Central memory CD8-positive, alpha-beta T cell (primary cell): ENCODE data around the gene NSUN5.
A peak's percentile ranks its signal among the peaks of the same experiment; 100 is the strongest.

Experiments
- ATAC-seq: fragments of 150-1000 bp; cut with Tn5 transposase; replicated peaks from 2 replicates; pipeline ENCODE4 v1.10.0; 2022; ENCODE audit warnings: mild to moderate bottlenecking, moderate FRiP score, moderate number of reproducible peaks; ENCODE audit not compliant: poor library complexity, severe bottlenecking; ENCODE audit errors: extremely low read depth
- DNase-seq, 2 donors: peaks; one replicate each; pipeline ENCODE4 v3.0.0; 2021; ENCODE audit warnings: low spot score in 2 of 2
- H3K27ac Mint-ChIP-seq: one replicate; pipeline ENCODE4 v1.8.0; 2022; ENCODE audit warnings: low read depth, mild to moderate bottlenecking, moderate library complexity, mixed read lengths
- H3K27me3 Mint-ChIP-seq: one replicate; pipeline ENCODE4 v1.8.0; 2022; ENCODE audit warnings: mixed read lengths
- H3K36me3 Mint-ChIP-seq: one replicate; pipeline ENCODE4 v1.8.0; 2022; ENCODE audit warnings: mild to moderate bottlenecking, moderate library complexity, mixed read lengths; ENCODE audit not compliant: insufficient read depth
- H3K4me1 Mint-ChIP-seq: one replicate; pipeline ENCODE4 v1.8.0; 2022; ENCODE audit warnings: mixed read lengths
- H3K4me3 Mint-ChIP-seq: one replicate; pipeline ENCODE4 v1.8.0; 2022; ENCODE audit warnings: mild to moderate bottlenecking, moderate library complexity, mixed read lengths
- H3K9me3 Mint-ChIP-seq: one replicate; pipeline ENCODE4 v1.8.0; 2022; ENCODE audit warnings: mixed read lengths

NSUN5 gene

DNA sequence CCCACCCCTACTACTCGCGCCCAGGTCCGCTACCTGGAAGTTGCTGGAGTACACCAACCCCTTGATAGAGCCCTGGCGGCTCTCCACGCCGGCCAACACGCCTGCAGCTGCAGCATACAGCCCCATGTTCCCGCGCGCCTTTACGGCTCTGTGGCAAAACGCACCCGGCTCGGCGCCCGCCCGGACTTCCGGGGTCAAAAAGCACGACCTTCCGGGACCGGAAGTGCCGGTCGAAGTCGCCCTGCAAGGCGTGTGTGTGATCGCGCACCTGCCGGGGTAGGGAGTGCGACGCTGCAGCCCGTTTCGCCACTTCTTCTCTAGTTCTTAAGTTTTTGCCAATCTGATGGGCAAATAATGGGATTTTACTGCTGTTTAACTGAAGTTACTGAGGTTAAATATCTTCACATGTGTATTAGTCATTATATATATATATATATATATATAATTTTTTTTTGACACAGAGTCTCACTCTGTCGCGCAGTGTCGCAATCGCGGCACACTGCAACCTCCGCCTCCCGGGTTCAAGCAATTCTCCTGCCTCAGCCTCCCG, at the start of gene NSUN5:
Gene NSUN5 (minus strand): TSS at position 162 of the 550 bp plus-strand sequence. CDS start 36 bp downstream, at position 126.
- peak within 1 kb of the TSS; percentile 97 for H3K27ac Mint-ChIP-seq
- peak; percentile 97 for ATAC-seq
- H3K9me3 Mint-ChIP-seq: no peaks in the 10 kb centered on the region
- no peaks in the 10 kb centered on the region for H3K27me3 Mint-ChIP-seq
- peaks cover 37% of the 10 kb centered on the region for H3K4me1 Mint-ChIP-seq
- DNase-seq: peak; percentile 78 to 82
- peaks cover 24% of the 10 kb centered on the region for H3K36me3 Mint-ChIP-seq
- H3K4me3 Mint-ChIP-seq: peak within 1 kb of the TSS; percentile 99

DNA sequence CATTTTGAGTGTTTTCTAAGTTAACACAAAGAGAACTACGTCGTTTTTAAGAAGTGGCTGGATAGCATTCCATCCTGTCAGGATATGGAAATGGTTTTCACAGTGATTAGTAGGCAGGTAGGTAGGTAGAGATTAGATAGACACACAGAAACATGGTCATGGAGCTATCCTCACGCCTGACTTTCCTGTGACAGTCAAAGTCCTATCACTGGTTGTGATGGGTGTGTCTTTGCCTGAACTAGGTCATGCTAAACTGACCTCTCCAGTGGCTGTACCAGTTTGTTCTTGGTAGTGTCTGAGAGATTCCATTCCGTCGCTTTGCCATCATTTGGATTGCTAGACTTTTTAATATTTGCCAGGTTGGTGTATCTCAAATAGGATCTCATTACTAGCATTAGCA, 47.5 kb upstream of the NSUN5 start:
- Mint-ChIP-seq H3K4me3 (no peak overlapping the region), H3K27me3 (peaks cover 19% of the 10 kb centered on the region), H3K27ac (no peak overlapping the region), H3K36me3 (peaks cover 1% of the 10 kb centered on the region), H3K4me1 (peaks cover 5% of the 10 kb centered on the region), H3K9me3 (peaks cover 6% of the 10 kb centered on the region)
- DNase-seq (no peak), ATAC-seq (no peak)

DNA sequence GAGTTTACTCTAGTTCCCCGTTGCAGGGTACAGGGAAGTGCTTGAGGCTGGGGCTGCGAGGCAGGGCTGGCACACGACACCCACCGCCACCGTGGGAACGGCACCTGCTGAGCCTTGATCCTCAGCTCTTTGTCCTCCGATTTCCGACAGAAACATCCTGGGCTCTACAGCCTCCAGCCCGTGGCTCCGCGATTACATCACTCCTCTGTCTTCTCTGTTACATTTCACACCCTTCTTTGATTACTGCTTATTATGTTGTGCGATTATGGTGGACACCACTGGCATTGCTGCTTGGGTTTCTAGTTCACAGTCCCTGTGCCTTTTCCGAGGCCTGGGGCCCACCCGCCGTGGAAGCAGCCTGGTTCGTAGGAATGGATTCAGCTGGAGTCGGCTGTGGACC, 46.2 kb upstream of the NSUN5 start:
- no peak for ATAC-seq
- Mint-ChIP-seq H3K27me3 (peaks cover 10% of the 10 kb centered on the region), H3K4me1 (peaks cover 5% of the 10 kb centered on the region)

DNA sequence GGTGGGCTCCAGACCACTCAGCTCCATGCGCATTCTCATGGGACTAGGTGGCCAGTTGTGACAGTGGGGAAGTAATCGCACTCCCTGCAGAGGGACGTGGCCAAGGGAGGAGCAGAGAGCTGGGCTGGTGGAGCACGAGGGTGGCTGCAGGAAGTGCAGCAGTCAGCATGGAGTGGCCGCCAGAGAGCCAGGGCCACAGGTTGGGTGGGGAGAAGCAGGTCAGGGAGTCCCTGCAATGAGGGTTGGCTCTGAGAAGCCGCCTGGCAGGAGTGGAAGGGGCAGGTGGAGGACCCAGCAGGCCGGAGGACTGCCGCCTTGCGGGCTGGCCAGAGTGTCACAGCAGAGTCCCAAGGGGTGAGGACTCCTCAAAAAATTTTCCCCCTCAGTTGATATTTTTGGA, 45.6 kb upstream of the NSUN5 start:
- ATAC-seq (no peak), DNase-seq (no peak)
- Mint-ChIP-seq H3K4me1 (peaks cover under 1% of the 10 kb centered on the region), H3K27me3 (peaks cover 4% of the 10 kb centered on the region), H3K27ac (no peak overlapping the region), H3K9me3 (peaks cover 6% of the 10 kb centered on the region), H3K4me3 (no peak overlapping the region), H3K36me3 (peaks cover 1% of the 10 kb centered on the region)

More for the DNA sequence above, 46.2 kb upstream of the NSUN5 start:
- no peak overlapping the region for H3K4me3 Mint-ChIP-seq
- DNase-seq: no peak
- H3K9me3 Mint-ChIP-seq: peaks cover 6% of the 10 kb centered on the region
- peaks cover 1% of the 10 kb centered on the region for H3K36me3 Mint-ChIP-seq
- no peak overlapping the region for H3K27ac Mint-ChIP-seq

DNA sequence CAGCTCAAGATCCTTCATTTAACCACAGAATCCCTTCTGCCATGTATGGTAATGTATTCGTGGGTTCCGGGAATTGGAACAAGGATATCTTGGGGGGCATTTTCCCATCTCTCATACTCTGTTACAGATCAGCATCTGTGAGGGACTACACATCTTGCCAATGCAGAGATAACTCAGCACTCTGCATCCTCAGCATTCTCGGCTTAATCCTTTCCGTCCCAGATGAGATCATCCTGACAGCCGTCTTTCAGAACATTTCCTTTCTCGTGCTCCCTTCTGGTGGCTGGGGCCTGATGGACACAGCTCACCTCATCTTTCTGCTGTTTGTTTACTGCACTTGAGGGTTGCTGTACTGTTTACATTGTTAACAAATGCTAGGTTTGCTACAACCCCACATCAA, 44.6 kb upstream of the NSUN5 start:
- Mint-ChIP-seq H3K36me3 (peaks cover 1% of the 10 kb centered on the region), H3K27me3 (peaks cover 4% of the 10 kb centered on the region), H3K4me3 (no peak overlapping the region), H3K9me3 (peaks cover 6% of the 10 kb centered on the region), H3K4me1 (no peaks in the 10 kb centered on the region), H3K27ac (no peak overlapping the region)
- DNase-seq (no peak), ATAC-seq (no peak)

DNA sequence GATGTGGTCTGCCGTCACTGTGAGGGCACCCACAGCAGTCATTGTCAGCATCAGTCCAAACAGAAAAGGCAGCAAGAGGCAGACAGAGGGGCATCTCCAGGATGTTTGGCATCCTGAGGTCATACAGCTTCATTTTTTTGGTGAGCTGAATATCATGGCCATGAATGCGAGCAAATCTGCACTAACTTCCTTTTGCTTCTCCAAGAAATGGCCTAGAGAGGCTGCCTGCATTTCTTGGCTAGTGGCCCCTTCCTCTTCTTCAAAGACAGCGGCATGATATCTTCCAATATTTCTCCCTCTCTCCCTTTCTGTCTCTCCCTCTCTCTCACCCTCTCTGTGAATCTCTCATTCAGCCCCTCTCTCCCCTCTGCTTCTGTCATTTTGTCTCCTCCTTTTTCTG, 44.2 kb upstream of the NSUN5 start:
- Mint-ChIP-seq H3K27me3 (peaks cover 9% of the 10 kb centered on the region), H3K27ac (no peak overlapping the region), H3K4me3 (no peak overlapping the region), H3K36me3 (peaks cover 1% of the 10 kb centered on the region), H3K9me3 (peaks cover 6% of the 10 kb centered on the region), H3K4me1 (no peaks in the 10 kb centered on the region)
- DNase-seq (no peak), ATAC-seq (no peak)

DNA sequence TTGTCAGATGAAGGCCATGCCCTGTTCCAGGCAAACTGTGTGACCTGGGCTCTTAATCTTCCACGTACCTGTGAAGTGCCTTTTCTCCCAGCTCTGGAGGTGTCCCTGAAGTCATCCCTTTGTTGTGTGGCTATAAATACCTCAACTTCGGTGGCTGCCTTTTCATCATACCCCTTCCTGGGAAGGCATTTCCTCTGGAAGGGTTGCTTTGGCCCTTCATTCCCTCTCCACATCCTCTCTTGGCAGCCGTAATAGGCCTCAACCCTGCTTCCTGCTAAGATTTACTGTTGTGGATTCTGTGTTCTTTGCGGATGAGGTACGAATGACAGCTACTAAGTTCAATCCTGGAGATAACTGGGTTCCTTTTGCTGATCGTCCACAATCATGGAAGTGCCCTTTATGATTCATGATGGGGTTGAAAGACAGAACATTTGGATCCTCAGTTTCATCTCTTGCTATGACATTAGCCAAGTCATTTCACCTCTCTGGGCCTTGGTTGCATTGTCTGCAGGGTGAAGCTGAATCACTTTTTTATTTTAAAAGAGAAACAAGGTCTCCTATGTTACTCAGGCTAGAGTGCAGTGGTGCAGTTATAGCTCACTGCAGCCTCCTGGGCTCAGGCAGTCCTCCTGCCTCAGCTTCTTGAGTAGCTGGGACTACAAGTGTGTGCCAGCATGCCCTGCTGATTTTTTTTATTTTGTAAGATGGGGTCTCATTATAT, 43.0 kb upstream of the NSUN5 start:
- H3K4me3 Mint-ChIP-seq: no peak overlapping the region
- H3K27me3 Mint-ChIP-seq: peaks cover 16% of the 10 kb centered on the region
- no peak overlapping the region for H3K27ac Mint-ChIP-seq
- H3K9me3 Mint-ChIP-seq: peaks cover 6% of the 10 kb centered on the region
- DNase-seq (no peak), ATAC-seq (no peak)
- peaks cover 1% of the 10 kb centered on the region for H3K36me3 Mint-ChIP-seq
- H3K4me1 Mint-ChIP-seq: no peaks in the 10 kb centered on the region

DNA sequence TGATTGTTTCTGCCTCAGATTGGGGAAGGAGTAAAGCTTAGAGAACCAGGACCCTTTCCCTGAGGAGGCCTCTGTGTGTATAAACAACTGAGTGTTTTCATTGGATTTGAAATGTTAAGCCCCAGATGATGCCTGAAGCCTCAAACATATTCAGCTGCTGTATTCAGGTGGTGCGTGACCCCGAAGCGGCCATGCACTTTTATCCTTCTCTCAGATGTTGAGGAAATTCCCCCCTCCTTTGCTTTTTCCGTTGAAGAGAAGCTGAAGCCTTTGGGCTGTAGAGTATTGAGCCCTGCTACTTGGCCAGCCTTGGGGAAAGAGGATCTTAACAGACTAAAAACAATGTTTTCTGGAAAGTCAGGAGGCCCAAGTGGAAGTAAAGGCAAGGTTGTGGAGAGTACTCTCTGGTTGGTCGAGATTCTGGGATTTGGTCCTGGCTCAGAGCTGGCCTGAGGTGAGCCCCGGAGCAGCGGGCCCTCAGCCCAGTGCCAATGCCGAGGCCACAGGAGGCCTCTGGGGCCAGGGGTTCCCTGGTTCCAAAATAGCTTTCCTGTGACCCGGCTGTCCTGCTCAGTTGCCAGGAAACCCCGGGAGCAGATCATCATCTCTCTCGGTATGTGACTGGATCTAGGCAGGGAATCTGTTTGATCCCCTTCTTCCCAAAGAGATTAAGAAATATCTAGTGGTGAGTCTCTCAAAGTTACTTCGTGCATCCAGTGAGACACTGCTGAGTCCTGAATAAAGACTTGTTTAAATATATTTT, 41.9 kb upstream of the NSUN5 start:
- ATAC-seq (no peak), DNase-seq (no peak)
- Mint-ChIP-seq H3K27ac (no peak overlapping the region), H3K36me3 (peaks cover 1% of the 10 kb centered on the region), H3K4me1 (no peaks in the 10 kb centered on the region), H3K27me3 (peaks cover 27% of the 10 kb centered on the region), H3K9me3 (peaks cover 6% of the 10 kb centered on the region), H3K4me3 (no peak overlapping the region)

DNA sequence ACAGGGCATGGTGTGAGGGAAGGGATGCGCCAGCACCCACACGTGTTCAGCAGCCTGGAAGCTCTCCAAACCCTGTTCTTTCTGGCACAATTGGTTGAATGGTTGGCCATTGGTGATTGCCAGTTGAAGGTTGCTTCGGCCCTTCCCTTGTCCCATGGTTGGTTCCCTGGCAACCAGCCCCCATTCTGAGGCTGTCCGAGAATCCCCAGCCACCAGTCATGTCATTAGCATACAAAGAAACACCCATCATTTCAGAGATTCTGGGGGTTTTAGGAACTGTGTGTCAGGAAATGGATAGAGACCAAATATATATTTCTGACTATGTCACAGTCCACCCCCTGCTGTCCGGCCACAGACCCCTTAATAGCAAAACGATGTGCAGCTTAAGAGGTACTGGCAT, 41.1 kb upstream of the NSUN5 start:
- peaks cover 29% of the 10 kb centered on the region for H3K27me3 Mint-ChIP-seq
- H3K9me3 Mint-ChIP-seq: peaks cover 6% of the 10 kb centered on the region
- no peak overlapping the region for H3K27ac Mint-ChIP-seq
- ATAC-seq: no peak
- no peak overlapping the region for H3K4me3 Mint-ChIP-seq
- H3K4me1 Mint-ChIP-seq: no peaks in the 10 kb centered on the region
- no peak for DNase-seq
- H3K36me3 Mint-ChIP-seq: peaks cover 1% of the 10 kb centered on the region

DNA sequence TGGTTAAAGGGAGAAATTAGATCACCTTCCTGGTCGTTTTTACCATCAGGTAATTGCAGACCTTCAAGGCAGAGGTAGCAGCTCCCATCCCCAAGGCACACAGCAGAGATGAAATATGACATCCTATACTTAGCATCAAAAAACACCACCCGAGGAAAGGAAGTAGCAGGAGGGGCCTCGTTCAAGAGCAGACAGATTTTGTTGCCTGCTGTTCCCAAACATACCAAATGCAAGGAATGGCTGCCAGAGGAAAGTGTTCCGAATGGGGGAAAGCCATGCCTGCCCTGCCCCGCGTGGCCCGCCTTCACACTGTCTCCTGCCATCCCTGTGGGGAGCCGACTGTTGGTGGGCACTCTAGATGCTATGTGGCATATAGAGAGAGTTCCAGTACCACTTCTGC, 37.3 kb upstream of the NSUN5 start:
- ATAC-seq: no peak
- H3K4me1 Mint-ChIP-seq: no peaks in the 10 kb centered on the region
- H3K9me3 Mint-ChIP-seq: no peaks in the 10 kb centered on the region
- DNase-seq: no peak
- peaks cover 51% of the 10 kb centered on the region for H3K27me3 Mint-ChIP-seq
- H3K36me3 Mint-ChIP-seq: peaks cover 2% of the 10 kb centered on the region
- no peak overlapping the region for H3K4me3 Mint-ChIP-seq
- no peak overlapping the region for H3K27ac Mint-ChIP-seq

DNA sequence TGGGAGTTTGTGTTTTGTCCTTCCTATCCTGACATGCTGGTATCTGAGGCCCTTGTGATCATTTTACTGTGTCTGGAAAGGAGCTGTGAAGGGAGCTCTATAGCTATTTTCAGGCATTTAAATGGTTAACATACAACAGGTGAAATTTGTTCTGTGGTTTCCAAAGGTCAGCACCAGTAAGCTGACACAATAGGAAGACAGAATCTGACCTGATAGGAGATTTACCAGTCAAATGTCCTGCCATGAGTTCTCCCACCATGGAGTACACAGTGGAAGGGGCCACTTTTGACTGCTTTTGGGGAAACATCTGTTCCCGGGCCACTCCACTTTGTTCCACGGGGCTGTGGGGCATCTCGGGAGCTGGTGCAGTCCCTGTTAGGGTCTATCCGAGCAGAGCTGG, 36.9 kb upstream of the NSUN5 start:
- peaks cover 2% of the 10 kb centered on the region for H3K36me3 Mint-ChIP-seq
- H3K9me3 Mint-ChIP-seq: no peaks in the 10 kb centered on the region
- no peaks in the 10 kb centered on the region for H3K4me1 Mint-ChIP-seq
- no peak overlapping the region for H3K4me3 Mint-ChIP-seq
- H3K27me3 Mint-ChIP-seq: peaks cover 51% of the 10 kb centered on the region
- DNase-seq (no peak), ATAC-seq (no peak)
- H3K27ac Mint-ChIP-seq: no peak overlapping the region

DNA sequence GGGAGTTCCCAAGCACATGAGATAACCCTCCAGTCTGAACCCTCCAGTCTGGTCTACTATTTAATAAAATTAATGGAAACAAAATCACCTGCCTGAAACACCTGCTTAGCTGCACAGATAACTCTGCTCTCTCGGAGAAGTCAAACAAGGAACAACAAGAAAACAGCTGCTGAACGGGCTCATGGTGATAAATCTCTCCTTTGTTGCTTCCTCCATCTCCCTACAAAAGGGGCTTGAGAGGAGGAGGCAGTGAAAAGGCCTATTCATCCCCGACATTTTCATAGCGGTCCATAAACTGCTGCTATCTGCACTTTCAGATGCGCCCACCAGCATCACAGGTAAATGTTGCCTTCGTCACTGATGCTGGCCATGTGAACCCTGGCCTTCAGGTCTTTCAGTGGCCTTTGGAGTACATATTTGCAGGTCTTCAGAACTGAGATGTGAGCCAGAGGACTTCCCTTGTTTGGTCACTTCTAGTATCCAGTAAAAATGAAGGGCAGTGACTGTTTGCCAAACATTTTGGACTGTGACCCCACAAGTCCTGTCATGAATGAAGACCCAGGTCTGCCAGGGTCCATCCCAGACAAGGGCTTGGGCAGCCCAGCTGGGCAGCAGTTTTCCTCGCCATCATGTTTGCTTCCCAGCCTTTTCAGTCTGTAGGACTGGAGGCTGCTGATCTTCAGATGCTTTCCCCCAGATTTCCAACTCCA, 35.2 kb upstream of the NSUN5 start:
- no peaks in the 10 kb centered on the region for H3K9me3 Mint-ChIP-seq
- no peak overlapping the region for H3K27ac Mint-ChIP-seq
- DNase-seq (no peak), ATAC-seq (no peak)
- H3K27me3 Mint-ChIP-seq: peaks cover 51% of the 10 kb centered on the region
- H3K4me1 Mint-ChIP-seq: no peaks in the 10 kb centered on the region
- peaks cover 2% of the 10 kb centered on the region for H3K36me3 Mint-ChIP-seq
- H3K4me3 Mint-ChIP-seq: no peak overlapping the region
